ENCODE results near the gene CNN1.

DNA sequence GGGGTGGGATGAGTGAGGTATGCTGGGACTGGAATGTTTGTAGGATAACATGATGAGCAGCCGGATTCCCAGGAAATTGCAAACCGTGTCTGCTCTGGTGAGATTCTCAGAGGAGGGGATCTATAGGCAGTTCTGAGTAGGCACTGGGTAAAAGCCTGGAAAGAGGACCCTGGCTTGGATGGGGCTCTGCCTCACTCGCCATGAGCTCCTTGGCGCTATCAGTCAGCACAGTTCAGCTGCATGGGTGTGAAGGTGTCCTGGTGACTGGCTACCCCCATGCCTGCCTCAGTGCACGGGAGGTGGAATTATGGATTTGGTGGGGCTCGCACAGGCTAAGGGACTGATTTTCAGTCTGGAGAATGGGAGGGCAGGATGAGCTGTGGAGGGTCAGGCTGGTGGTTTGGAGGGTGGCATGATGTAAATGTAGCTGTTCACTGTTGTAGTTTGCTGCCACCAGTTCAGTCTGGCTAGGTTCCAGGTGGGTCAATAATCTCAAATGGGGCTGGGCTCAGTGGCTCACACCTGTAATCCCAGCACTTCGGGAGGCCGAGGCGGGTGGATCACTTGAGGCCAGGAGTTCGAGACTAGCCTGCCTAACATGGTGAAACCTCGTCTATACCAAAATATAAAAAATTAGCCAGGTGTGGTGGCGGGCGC lies 49.5 kb downstream of the CNN1 start:
- no peak for TF ChIP-seq EZH2 (optimal IDR thresholded peaks at IDR 0.05; ENCODE audit: low read depth, low read length)
- TF ChIP-seq, protein P1, sequence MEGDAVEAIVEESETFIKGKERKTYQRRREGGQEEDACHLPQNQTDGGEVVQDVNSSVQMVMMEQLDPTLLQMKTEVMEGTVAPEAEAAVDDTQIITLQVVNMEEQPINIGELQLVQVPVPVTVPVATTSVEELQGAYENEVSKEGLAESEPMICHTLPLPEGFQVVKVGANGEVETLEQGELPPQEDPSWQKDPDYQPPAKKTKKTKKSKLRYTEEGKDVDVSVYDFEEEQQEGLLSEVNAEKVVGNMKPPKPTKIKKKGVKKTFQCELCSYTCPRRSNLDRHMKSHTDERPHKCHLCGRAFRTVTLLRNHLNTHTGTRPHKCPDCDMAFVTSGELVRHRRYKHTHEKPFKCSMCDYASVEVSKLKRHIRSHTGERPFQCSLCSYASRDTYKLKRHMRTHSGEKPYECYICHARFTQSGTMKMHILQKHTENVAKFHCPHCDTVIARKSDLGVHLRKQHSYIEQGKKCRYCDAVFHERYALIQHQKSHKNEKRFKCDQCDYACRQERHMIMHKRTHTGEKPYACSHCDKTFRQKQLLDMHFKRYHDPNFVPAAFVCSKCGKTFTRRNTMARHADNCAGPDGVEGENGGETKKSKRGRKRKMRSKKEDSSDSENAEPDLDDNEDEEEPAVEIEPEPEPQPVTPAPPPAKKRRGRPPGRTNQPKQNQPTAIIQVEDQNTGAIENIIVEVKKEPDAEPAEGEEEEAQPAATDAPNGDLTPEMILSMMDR (IDR thresholded peaks at IDR 0.05; ENCODE audit: low read length) = no peak
